AML-193 (cell line): Measurements from ENCODE around the gene C17orf113.

Experiments used
- DNase-seq, 2 experiments: peaks; one replicate each; lab custom pipeline; 2025; lab: John Stamatoyannopoulos, UW

Gene C17orf113

DNA sequence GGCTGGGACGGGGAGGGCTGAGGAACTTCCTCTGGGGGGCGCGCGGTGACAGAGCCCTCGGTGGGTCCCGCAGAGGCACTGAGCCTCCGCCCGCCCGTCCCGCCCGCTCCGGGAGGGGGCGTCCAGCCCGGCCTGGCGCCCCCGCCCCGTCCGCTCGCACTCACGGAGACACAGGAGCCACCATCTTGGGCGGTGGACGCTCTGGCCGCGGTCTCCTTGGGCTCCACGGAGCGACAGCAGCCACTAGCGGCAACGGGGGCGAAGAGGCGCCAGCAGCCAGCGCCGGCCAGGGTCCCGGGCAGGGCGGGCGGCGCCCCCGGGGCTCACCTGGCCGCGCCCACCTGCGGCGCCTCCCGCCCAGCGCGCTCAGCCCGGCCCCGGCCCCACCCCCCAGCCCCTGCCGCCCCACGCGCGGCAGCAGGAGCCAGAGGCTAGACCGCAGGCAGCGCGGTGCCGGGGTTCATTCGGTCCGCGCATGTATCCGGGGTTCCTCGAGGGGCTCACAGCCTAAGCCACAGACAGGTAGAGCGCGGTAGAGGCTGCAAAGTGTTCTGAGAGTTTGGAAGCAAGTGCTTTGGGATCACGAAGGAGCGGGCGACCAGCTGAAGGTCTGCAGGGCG, at the start of gene C17orf113:
TSS of gene C17orf113 (minus strand) at position 209 of the 620 bp plus-strand sequence. CDS start 7,225 bp downstream, outside the sequence.
- peak; percentile 34 to 38 for DNase-seq

DNA sequence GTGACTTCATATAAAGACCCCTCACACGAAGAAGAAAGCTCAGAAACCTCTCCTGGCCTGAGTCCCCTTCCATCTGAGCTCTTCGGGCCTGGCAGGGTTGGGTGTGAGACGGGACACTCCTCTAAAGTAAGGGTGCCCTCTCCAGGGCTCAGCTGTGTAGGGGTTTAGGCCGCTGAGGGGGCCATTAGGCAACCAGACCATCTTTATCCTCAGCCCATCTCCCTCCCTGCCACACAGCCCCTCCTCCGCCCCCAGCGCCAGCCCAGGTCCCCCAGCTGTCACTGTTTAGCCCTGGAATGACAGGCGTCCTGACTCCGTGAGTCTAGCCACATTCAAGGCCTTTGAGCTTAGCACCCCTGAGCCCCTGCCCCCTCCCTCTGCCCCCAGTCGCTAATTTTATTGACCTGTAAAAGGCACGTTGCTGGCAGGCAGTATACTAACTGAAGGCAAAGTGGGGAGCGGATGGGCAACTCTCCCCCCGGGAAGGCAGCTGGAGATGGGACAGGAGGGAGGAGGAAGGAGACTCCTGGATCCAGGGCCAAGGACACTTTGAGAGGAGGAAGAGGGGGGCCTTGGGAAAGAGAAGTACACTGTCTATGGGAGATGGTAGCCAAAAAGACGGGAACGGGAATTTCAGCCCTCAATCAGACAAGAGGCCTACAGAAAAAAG, 48.5 kb upstream of the C17orf113 start:
- DNase-seq = no peak

DNA sequence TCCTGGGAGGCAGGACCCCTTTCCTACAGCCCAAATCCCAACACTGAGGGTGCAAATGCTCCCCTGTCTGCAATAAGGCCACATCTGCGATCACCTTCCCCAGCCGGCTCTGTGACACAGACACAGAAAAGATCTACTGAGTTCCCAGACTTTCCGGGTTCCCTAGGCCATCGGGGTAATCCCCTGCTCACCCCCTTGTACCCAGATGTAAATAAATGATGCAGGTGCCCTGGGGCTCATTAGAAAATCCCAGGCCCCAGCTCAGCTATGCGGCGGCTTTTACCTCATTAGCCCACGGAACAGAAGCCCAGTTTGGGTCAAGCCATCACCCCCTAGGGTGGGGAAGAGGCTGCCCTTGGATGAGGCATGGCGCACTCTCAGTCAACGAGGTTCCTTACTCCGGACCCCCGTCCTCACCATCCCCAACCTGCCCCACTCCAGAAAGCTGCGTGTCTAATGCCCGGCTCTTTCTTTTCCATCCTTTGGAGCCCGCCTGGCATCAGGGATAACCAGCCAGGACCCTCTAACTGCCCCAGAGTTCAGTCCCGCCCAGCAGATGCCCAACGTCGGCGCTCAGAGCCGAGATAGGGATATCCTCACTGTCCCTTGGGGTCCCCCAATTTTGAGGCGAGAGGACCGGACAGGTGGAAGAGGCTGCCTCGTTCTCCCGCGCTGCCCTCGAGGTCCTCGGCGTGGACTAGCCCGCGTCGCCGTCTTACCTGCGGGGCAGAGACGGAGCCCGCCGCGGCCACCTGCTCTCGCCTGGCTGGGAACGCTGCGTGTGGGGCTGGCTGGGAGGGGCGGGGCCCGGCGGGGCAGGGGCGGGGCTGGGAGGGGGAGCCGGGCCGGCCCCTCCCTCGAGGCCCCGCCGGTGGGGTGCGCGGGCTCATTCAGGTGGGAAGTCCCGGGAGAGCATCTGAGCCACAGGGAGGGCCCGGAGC, 47.6 kb upstream of the C17orf113 start, which contains the start of gene ZNF385C:
TSS of gene ZNF385C (minus strand) at position 783 of the 941 bp plus-strand sequence. CDS start 35,417 bp downstream, outside the sequence.
- no peak for DNase-seq

GRCh38 chr17:42096360-42097111, 46.1 kb upstream of the C17orf113 start:
- DNase-seq = no peak

- no peak for DNase-seq
Measured at GRCh38 chr17:42094375-42095069, 44.1 kb upstream of the C17orf113 start.

- DNase-seq = no peak
Measured at GRCh38 chr17:42092939-42093338, 42.5 kb upstream of the C17orf113 start.

GRCh38 chr17:42090964-42091790, 40.8 kb upstream of the C17orf113 start:
- DNase-seq = no peak

DNA sequence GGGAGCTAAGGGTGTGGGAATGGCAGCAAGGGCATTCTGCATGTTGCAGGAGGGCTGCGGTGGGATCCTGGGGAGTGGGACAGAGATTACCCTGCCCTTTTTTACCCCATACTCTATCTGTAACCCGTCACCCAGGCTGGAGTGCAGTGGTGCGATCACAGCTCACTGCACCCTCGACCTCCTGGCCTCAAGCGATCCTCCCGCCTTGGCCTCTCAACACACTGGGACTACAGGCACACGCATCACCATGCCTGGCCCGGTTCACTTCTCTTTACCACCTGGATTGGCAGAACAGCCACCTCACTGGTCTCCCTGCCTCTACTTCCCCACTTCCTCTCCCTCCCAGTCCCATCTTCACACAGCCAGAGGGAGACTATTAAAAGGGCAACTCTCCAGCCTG, 38.3 kb upstream of the C17orf113 start:
- no peak for DNase-seq

DNA sequence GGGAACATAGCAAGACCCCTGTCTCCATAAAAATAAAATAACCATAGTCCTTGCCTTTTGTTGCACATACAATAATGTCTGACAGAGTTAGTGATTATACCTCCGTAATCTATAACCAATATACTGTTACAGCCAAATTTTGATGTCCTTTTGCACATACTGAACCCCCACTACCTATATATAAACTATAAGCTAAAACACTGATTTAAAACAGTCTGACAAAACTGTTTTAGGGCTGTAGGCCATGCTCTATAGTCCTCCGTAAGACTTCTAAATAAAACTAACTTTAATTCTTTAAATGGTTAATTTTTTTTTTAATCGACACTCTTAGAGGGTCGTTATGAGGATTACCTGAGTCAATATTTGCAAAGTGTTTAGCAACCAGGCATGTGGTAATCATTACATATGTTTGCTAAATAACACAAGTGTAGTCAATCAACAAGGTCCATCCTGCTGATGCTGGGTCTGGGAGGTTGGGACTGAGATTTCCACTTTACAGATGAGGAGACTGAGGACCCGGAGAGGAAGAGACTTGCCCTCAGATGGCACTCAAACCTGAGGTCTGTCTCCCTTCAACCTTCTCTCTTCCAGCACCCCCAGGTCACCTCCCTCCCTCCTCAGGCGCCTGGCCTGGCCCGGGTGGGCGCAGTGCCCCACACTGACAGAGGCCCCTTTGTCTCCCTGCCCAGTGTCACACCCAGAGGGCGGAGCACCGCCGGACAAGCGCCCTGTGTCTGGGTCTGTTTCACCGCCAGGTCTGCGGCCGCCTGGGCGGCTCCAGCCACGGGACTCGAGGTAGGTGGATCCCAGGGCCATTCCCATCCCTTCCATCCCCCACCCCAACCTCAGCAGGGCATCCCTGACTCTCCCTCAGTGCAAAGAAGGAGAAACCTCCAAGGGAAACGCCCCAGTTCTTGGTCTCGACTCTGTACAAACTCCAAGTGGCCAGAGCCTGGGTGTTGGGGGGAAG, 37.6 kb upstream of the C17orf113 start:
- DNase-seq = no peak

- DNase-seq = no peak
Measured at GRCh38 chr17:42087042-42087701, 36.8 kb upstream of the C17orf113 start.

DNA sequence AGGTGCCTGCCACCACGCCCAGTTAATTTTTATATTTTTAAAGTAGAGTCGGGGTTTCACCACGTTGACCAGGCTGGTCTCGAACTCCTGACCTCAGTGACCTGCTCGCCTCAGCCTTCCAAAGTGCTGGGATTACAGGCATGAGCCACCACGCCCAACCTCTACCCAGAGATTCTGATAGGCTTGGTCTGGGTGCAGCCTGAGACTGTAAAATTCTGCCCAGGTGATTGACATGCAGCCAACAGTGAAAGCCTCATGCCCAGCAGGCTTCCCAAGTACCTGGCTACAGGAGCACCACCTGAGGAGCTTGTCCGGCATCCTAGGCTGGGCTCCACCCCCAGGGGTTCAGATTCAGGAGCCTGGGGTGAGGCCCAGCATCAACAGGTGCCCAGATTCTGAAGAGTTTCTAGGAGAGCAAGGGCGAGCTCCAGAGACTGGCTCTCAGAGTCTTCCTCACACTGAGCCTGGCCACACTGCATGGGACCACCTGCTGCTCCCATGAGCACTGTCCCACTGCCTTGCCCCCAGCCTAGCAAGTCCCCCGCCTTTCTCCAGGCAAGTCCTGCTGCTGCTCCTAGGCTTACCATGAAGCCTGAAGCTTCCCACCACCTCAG, 31.2 kb upstream of the C17orf113 start:
- no peak for DNase-seq

GRCh38 chr17:42079541-42079940, 29.1 kb upstream of the C17orf113 start:
- DNase-seq = no peak

GRCh38 chr17:42078396-42079043, 28.1 kb upstream of the C17orf113 start:
- DNase-seq = no peak

- DNase-seq = no peak
Measured at GRCh38 chr17:42077755-42078154, 27.4 kb upstream of the C17orf113 start.

GRCh38 chr17:42076797-42077559, 26.6 kb upstream of the C17orf113 start:
- no peak for DNase-seq

- DNase-seq = no peak
Measured at GRCh38 chr17:42075789-42076188, 25.4 kb upstream of the C17orf113 start.
